ENCODE results near the gene AMH.

The AMH gene

DNA sequence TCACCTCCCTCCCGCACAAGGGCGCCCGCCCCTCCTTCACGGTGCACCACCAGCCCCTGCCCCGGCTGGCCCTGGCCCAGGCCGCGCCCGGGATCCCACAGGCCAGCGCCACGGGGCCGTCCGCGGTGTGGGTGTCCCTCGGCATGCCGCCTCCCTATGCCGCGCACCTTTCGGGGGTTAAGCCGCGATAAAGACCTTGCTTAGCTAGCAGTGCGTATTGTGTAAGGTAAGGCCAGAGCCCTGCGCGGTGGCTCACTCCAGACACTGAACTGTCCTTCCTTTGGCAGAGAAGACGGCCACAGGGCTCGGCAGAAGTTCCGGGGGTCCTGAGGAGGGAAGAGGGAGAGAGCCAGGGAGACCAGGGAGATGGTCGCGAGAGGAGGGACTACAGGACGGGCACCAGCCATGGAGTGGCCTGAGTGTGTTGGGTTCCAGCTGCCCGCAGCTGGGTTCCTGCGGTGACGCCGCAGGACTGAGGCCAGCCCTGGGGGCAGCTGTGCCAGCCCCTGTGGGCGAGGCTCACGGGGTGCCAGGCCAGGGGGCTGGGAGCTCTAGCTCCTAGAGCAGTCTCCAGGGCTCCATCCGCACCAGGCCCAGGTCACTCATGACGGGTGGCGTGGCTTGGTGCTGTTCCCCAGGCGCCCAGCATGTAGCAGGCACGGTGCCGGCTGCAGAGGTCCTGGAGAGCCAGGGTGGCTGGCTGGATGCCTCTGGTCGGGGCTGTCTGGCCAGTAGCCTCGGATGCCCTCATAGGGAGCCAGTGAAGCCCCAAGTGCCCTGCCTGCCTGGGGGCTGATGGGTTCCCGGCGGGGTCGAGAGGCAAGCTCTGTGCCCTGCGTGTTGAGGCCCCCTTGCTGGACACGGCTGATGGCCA is 20.7 kb upstream of the AMH start:
- H3K4me1 ChIP-seq (ENCODE audit: control insufficient read depth, insufficient read depth, low read length): no peaks in the 10 kb centered on the region
- H3K27ac ChIP-seq (ENCODE audit: extremely low read depth, low read depth, low read length): no peak overlapping the region
- peaks cover 4 to 81% of the 10 kb centered on the region in 2 experiments; a peak in 2 of 3 replicates for H3K36me3 ChIP-seq (ENCODE audit: control insufficient read depth in 2 of 2, insufficient read depth in 1 of 2, low read length in 2 of 2)
- H3K4me3 ChIP-seq (ENCODE audit: low read depth, low read length): no peak overlapping the region
- ChIA-PET CTCF (no interaction called here), POLR2A (interaction anchor here (0.6 kb wide), 1 partner anchor 354 kb away, joined by 3 read pairs; no protein-coding TSS in a partner anchor)
- no peaks in the 10 kb centered on the region for H3K9me3 ChIP-seq (ENCODE audit: control insufficient read depth, insufficient read depth, low read depth, low read length)
- TF ChIP-seq, protein P1, sequence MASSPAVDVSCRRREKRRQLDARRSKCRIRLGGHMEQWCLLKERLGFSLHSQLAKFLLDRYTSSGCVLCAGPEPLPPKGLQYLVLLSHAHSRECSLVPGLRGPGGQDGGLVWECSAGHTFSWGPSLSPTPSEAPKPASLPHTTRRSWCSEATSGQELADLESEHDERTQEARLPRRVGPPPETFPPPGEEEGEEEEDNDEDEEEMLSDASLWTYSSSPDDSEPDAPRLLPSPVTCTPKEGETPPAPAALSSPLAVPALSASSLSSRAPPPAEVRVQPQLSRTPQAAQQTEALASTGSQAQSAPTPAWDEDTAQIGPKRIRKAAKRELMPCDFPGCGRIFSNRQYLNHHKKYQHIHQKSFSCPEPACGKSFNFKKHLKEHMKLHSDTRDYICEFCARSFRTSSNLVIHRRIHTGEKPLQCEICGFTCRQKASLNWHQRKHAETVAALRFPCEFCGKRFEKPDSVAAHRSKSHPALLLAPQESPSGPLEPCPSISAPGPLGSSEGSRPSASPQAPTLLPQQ (tag by site-specific recombination; IDR thresholded peaks at IDR 0.05): no peak
- TF ChIP-seq, protein P2, sequence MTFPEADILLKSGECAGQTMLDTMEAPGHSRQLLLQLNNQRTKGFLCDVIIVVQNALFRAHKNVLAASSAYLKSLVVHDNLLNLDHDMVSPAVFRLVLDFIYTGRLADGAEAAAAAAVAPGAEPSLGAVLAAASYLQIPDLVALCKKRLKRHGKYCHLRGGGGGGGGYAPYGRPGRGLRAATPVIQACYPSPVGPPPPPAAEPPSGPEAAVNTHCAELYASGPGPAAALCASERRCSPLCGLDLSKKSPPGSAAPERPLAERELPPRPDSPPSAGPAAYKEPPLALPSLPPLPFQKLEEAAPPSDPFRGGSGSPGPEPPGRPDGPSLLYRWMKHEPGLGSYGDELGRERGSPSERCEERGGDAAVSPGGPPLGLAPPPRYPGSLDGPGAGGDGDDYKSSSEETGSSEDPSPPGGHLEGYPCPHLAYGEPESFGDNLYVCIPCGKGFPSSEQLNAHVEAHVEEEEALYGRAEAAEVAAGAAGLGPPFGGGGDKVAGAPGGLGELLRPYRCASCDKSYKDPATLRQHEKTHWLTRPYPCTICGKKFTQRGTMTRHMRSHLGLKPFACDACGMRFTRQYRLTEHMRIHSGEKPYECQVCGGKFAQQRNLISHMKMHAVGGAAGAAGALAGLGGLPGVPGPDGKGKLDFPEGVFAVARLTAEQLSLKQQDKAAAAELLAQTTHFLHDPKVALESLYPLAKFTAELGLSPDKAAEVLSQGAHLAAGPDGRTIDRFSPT (tag by site-specific recombination; IDR thresholded peaks at IDR 0.05): peak; percentile 21; the same call in 1 of the 2 replicates
- TF ChIP-seq ZSCAN16 (tag by site-specific recombination; IDR thresholded peaks at IDR 0.05) (no peak), ZNF561 (tag by site-specific recombination; IDR thresholded peaks at IDR 0.05; ENCODE audit: borderline replicate concordance) (no peak)

DNA sequence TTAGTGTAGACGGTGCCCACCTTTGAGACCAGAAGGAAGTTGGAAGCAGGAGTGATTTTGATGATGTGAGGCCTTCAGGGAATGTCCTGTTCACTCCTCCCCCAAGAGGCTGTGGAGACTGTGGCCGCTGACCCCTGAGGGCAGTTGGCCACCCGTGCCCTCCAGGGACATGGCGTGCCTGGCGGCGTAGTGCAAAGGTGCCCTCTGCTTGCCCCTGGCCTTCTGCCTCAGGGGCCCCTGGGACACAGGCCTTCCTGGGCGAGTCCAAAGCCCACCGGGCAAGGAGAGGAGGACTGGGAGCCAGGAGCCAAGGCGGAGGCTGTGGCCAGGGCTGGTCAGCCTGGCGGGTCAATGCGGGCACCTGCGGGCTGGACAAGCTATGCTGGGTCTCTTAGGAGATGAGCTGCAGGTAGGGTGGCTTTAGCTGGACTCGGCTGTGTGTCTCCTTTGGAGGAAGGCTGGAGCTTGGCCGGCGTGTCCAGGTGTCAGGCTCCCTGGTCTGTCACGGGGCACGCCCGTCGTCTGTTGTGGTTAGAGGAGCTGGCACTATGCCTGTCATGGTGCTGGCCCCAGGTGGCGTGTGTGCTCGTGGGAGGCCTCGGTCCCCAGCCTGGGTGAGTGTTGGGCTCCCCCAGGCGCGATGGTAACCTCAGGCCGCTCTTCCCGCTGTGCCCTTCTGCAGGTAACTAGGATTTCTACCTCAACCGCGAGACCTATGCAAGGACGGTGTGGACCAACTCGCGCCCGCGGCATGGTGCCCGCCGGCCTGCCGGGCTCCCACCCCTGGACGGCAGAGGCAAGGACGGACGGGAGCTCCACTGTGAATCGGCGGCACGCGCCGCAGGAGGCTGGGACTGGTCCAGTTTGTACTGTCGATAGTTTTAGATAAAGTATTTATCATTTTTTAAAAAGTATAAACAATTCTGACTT is 19.8 kb upstream of the AMH start:
- H3K9me3 ChIP-seq (ENCODE audit: control insufficient read depth, insufficient read depth, low read depth, low read length): no peaks in the 10 kb centered on the region
- no peak for TF ChIP-seq ZNF677 (tag by site-specific recombination; IDR thresholded peaks at IDR 0.05)
- TF ChIP-seq, protein P2 (tag by site-specific recombination; IDR thresholded peaks at IDR 0.05): peak; percentile 44; the same call in 1 of the 2 replicates
- H3K36me3 ChIP-seq (ENCODE audit: control insufficient read depth in 2 of 2, insufficient read depth in 1 of 2, low read length in 2 of 2): peaks cover 2 to 85% of the 10 kb centered on the region in 2 experiments; a peak in 2 of 3 replicates
- no peak overlapping the region for H3K27ac ChIP-seq (ENCODE audit: extremely low read depth, low read depth, low read length)
- H3K4me1 ChIP-seq (ENCODE audit: control insufficient read depth, insufficient read depth, low read length): no peaks in the 10 kb centered on the region
- ChIA-PET CTCF (no interaction called here), POLR2A (interaction anchor here (0.5 kb wide), 1 partner anchor 87 kb away, joined by 3 read pairs; no protein-coding TSS in a partner anchor)
- H3K4me3 ChIP-seq (ENCODE audit: low read depth, low read length): no peak overlapping the region

DNA sequence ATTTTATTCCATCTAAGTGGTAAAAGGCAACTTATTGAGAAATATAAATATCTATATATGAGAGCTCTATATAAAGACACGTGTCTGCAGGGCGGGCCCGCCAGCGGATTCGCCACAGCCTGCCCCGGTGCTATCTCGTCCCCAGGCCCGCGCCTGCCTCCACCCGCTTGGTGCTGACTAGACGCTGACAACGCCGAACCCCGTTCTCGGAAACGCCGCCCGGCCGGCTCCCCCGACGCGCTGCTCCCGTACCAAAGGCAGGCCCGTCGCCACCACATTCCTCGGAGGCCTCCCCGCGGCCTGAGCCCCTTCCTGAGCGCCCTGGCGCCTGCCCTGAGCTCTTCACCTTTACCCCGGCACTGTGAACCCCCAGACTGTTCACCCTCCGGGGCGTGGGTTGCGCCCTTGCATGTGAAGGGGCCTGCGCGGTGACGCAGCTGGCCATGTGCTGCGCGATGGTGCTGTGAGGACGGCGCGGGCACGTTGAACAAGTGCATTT is 19.0 kb upstream of the AMH start:
- H3K27ac ChIP-seq (ENCODE audit: extremely low read depth, low read depth, low read length): no peak overlapping the region
- no peaks in the 10 kb centered on the region for H3K9me3 ChIP-seq (ENCODE audit: control insufficient read depth, insufficient read depth, low read depth, low read length)
- peaks cover 4 to 80% of the 10 kb centered on the region in 2 experiments; a peak in 2 of 3 replicates for H3K36me3 ChIP-seq (ENCODE audit: control insufficient read depth in 2 of 2, insufficient read depth in 1 of 2, low read length in 2 of 2)
- H3K4me3 ChIP-seq (ENCODE audit: low read depth, low read length): no peak overlapping the region
- ChIA-PET POLR2A (interaction anchor here (0.7 kb wide), 1 partner anchor 98 kb away, joined by 3 read pairs; no protein-coding TSS in a partner anchor), CTCF (interaction anchor here (0.9 to 1.6 kb wide), 2 partner anchors 23 to 32 kb away, joined by 3 read pairs; no protein-coding TSS in a partner anchor)
- H3K4me1 ChIP-seq (ENCODE audit: control insufficient read depth, insufficient read depth, low read length): no peaks in the 10 kb centered on the region
- TF ChIP-seq, protein P3, sequence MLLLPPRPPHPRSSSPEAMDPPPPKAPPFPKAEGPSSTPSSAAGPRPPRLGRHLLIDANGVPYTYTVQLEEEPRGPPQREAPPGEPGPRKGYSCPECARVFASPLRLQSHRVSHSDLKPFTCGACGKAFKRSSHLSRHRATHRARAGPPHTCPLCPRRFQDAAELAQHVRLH (tag by site-specific recombination; IDR thresholded peaks at IDR 0.05): no peak
- TF ChIP-seq, protein P4, sequence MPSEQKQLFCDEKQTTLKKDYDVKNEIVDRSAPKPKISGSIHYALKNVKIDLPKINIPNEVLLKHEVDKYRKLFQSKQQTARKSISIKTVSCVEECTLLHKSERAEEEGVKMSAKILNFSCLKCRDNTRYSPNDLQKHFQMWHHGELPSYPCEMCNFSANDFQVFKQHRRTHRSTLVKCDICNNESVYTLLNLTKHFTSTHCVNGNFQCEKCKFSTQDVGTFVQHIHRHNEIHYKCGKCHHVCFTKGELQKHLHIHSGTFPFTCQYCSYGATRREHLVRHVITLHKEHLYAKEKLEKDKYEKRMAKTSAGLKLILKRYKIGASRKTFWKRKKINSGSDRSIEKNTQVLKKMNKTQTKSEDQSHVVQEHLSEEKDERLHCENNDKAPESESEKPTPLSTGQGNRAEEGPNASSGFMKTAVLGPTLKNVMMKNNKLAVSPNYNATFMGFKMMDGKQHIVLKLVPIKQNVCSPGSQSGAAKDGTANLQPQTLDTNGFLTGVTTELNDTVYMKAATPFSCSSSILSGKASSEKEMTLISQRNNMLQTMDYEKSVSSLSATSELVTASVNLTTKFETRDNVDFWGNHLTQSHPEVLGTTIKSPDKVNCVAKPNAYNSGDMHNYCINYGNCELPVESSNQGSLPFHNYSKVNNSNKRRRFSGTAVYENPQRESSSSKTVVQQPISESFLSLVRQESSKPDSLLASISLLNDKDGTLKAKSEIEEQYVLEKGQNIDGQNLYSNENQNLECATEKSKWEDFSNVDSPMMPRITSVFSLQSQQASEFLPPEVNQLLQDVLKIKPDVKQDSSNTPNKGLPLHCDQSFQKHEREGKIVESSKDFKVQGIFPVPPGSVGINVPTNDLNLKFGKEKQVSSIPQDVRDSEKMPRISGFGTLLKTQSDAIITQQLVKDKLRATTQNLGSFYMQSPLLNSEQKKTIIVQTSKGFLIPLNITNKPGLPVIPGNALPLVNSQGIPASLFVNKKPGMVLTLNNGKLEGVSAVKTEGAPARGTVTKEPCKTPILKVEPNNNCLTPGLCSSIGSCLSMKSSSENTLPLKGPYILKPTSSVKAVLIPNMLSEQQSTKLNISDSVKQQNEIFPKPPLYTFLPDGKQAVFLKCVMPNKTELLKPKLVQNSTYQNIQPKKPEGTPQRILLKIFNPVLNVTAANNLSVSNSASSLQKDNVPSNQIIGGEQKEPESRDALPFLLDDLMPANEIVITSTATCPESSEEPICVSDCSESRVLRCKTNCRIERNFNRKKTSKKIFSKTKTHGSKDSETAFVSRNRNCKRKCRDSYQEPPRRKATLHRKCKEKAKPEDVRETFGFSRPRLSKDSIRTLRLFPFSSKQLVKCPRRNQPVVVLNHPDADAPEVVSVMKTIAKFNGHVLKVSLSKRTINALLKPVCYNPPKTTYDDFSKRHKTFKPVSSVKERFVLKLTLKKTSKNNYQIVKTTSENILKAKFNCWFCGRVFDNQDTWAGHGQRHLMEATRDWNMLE (tag by site-specific recombination; conservative IDR thresholded peaks at IDR 0.05; ENCODE audit: low read depth): no peak
- no peak for TF ChIP-seq ZNF175 (tag by site-specific recombination; IDR thresholded peaks at IDR 0.05)
- no peak for TF ChIP-seq ZNF350 (tag by site-specific recombination; IDR thresholded peaks at IDR 0.05)
- TF ChIP-seq, protein P5, sequence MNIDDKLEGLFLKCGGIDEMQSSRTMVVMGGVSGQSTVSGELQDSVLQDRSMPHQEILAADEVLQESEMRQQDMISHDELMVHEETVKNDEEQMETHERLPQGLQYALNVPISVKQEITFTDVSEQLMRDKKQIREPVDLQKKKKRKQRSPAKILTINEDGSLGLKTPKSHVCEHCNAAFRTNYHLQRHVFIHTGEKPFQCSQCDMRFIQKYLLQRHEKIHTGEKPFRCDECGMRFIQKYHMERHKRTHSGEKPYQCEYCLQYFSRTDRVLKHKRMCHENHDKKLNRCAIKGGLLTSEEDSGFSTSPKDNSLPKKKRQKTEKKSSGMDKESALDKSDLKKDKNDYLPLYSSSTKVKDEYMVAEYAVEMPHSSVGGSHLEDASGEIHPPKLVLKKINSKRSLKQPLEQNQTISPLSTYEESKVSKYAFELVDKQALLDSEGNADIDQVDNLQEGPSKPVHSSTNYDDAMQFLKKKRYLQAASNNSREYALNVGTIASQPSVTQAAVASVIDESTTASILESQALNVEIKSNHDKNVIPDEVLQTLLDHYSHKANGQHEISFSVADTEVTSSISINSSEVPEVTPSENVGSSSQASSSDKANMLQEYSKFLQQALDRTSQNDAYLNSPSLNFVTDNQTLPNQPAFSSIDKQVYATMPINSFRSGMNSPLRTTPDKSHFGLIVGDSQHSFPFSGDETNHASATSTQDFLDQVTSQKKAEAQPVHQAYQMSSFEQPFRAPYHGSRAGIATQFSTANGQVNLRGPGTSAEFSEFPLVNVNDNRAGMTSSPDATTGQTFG (tag by site-specific recombination; IDR thresholded peaks at IDR 0.05; ENCODE audit: borderline replicate concordance): no peak

Data from HEK293 (cell line).